Lower leg skin (tissue), 3 donors: ENCODE measurements around the gene CAMTA1.

Source experiments
- POLR2A ChIP-seq, 2 donors: fragments of 450-650 bp; IDR thresholded peaks; one replicate each; pipeline ENCODE4 v1.6.1; 2016 to 2017; ENCODE audit warnings: antibody characterized with exemption in 2 of 2, mild to moderate bottlenecking in 1 of 2, moderate library complexity in 1 of 2
- TF ChIP-seq, protein P1 (sequence below), 3 donors: fragments of 450-650 bp; IDR thresholded peaks; one replicate each; pipeline ENCODE4 v1.5.1; 2016; ENCODE audit warnings: antibody characterized with exemption in 3 of 3, mild to moderate bottlenecking in 3 of 3, moderate library complexity in 2 of 3

DNA sequence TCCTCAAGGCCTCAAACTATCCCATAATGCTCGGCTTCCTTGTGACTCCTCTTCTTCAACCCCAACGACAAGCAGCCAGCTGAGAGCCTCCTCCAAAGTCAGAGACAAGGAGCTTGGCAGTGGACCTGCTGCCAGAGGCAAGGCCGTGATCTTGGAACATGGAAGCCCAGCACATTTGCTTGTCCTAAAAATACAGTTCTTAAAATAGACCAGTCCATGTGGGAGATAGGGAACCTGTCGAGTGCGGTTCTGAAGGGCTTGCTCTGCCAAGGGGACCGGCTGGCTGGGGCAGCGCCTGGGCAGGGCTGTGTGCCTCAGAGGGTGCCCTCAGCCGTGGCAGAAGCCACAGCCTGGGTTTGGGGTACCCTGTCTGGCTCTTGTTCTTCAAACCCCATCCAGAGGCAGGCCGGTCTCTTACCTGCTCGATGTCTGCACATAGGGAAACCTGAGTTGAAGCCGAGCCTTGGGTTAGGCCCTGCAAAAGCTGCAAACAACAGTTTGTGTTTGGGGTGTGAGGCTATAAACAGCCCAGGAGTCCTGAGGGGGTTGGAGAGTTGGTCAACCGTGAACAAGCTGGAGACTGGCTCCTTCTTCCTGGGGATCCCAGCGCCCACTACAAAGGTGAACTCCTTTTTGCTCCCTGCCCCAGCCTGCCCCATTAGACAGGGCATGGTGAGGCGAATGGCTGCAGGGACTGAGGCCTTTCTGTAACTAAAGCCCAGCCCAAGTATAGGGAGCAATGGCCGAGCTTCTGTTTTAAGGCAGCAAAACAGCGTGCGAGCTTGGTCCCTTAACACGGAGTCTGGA, 228.8 kb downstream of the CAMTA1 start:
- TF ChIP-seq, protein P1, sequence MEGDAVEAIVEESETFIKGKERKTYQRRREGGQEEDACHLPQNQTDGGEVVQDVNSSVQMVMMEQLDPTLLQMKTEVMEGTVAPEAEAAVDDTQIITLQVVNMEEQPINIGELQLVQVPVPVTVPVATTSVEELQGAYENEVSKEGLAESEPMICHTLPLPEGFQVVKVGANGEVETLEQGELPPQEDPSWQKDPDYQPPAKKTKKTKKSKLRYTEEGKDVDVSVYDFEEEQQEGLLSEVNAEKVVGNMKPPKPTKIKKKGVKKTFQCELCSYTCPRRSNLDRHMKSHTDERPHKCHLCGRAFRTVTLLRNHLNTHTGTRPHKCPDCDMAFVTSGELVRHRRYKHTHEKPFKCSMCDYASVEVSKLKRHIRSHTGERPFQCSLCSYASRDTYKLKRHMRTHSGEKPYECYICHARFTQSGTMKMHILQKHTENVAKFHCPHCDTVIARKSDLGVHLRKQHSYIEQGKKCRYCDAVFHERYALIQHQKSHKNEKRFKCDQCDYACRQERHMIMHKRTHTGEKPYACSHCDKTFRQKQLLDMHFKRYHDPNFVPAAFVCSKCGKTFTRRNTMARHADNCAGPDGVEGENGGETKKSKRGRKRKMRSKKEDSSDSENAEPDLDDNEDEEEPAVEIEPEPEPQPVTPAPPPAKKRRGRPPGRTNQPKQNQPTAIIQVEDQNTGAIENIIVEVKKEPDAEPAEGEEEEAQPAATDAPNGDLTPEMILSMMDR (IDR thresholded peaks at IDR 0.05) = no peak
- no peak for TF ChIP-seq POLR2A (IDR thresholded peaks at IDR 0.05)
